ENCODE data around the gene FLII.

GRCh38 chr17:18267927-18268711 lies 9.6 kb upstream of the FLII start:
- TF ChIP-seq POLR2AphosphoS5 (IDR thresholded peaks at IDR 0.05; ENCODE audit: low read depth, low read length) (no peak; the same call in 1 of the 2 replicates), USF2 (IDR thresholded peaks at IDR 0.05; ENCODE audit: borderline replicate concordance, low read depth, low read length) (no peak), EP300 (IDR thresholded peaks at IDR 0.05; ENCODE audit: borderline replicate concordance in 1 of 2, low read depth in 1 of 2, low read length in 1 of 2) (no peak), GATA2 (CRISPR knock-in tag; IDR thresholded peaks at IDR 0.05) (no peak)

All from SK-N-SH (cell line).